ENCODE measurements around the gene CUBN.

CUBN gene

GRCh38 chr10:16938952-16939351 is 190.7 kb downstream of the CUBN start:
- no peak overlapping the region for H3K27ac ChIP-seq (ENCODE audit: low read depth, low read length, severe bottlenecking)
- WGBS, 2 experiments (ENCODE audit: insufficient coverage in 2 of 2) = 83% methylated on average over 1 of the region's 3 CpGs; no CpG with 5 or more reads in 1 of the 2 experiments

GRCh38 chr10:16934461-16934860 is 195.2 kb downstream of the CUBN start:
- Histone ChIP-seq H3K9me3 (ENCODE audit: control insufficient read depth, low read length) (no peaks in the 10 kb centered on the region), H3K4me3 (ENCODE audit: extremely low read depth, insufficient read depth, low read length, poor library complexity, severe bottlenecking) (no peak overlapping the region), H3K36me3 (ENCODE audit: control insufficient read depth, insufficient read depth, low read length) (no peaks in the 10 kb centered on the region), H3K27ac (ENCODE audit: low read depth, low read length, severe bottlenecking) (no peak overlapping the region), H3K4me1 (ENCODE audit: control insufficient read depth, insufficient read depth, low read length, poor library complexity, severe bottlenecking) (peaks cover 4% of the 10 kb centered on the region)
- 96 to 100% methylated on average over 2 of the region's 2 CpGs for WGBS, 2 experiments (ENCODE audit: insufficient coverage in 2 of 2)

More at GRCh38 chr10:16938952-16939351, 190.7 kb downstream of the CUBN start:
- peaks cover 2% of the 10 kb centered on the region for H3K4me1 ChIP-seq (ENCODE audit: control insufficient read depth, insufficient read depth, low read length, poor library complexity, severe bottlenecking)
- H3K36me3 ChIP-seq (ENCODE audit: control insufficient read depth, insufficient read depth, low read length) = no peaks in the 10 kb centered on the region
- H3K9me3 ChIP-seq (ENCODE audit: control insufficient read depth, low read length) = no peaks in the 10 kb centered on the region
- H3K4me3 ChIP-seq (ENCODE audit: extremely low read depth, insufficient read depth, low read length, poor library complexity, severe bottlenecking) = no peak overlapping the region

GRCh38 chr10:16933783-16934182 is 195.8 kb downstream of the CUBN start:
- no peak overlapping the region for H3K4me3 ChIP-seq (ENCODE audit: extremely low read depth, insufficient read depth, low read length, poor library complexity, severe bottlenecking)
- no peaks in the 10 kb centered on the region for H3K9me3 ChIP-seq (ENCODE audit: control insufficient read depth, low read length)
- no peaks in the 10 kb centered on the region for H3K36me3 ChIP-seq (ENCODE audit: control insufficient read depth, insufficient read depth, low read length)
- peaks cover 11% of the 10 kb centered on the region for H3K4me1 ChIP-seq (ENCODE audit: control insufficient read depth, insufficient read depth, low read length, poor library complexity, severe bottlenecking)
- WGBS, 2 experiments (ENCODE audit: insufficient coverage in 2 of 2) = 87 to 88% methylated on average over 3 to 4 of the region's 4 CpGs
- no peak overlapping the region for H3K27ac ChIP-seq (ENCODE audit: low read depth, low read length, severe bottlenecking)

- H3K27ac ChIP-seq (ENCODE audit: low read depth, low read length, severe bottlenecking) = no peak overlapping the region
- no peaks in the 10 kb centered on the region for H3K9me3 ChIP-seq (ENCODE audit: control insufficient read depth, low read length)
- H3K36me3 ChIP-seq (ENCODE audit: control insufficient read depth, insufficient read depth, low read length) = no peaks in the 10 kb centered on the region
- H3K4me3 ChIP-seq (ENCODE audit: extremely low read depth, insufficient read depth, low read length, poor library complexity, severe bottlenecking) = no peak overlapping the region
- peaks cover 11% of the 10 kb centered on the region for H3K4me1 ChIP-seq (ENCODE audit: control insufficient read depth, insufficient read depth, low read length, poor library complexity, severe bottlenecking)
- 76 to 93% methylated on average over 2 to 5 of the region's 5 CpGs for WGBS, 2 experiments (ENCODE audit: insufficient coverage in 2 of 2)
Measured at GRCh38 chr10:16931930-16932329, 197.7 kb downstream of the CUBN start.

- Histone ChIP-seq H3K27ac (ENCODE audit: low read depth, low read length, severe bottlenecking) (no peak overlapping the region), H3K36me3 (ENCODE audit: control insufficient read depth, insufficient read depth, low read length) (no peaks in the 10 kb centered on the region), H3K9me3 (ENCODE audit: control insufficient read depth, low read length) (no peaks in the 10 kb centered on the region), H3K4me1 (ENCODE audit: control insufficient read depth, insufficient read depth, low read length, poor library complexity, severe bottlenecking) (peaks cover 11% of the 10 kb centered on the region), H3K4me3 (ENCODE audit: extremely low read depth, insufficient read depth, low read length, poor library complexity, severe bottlenecking) (no peak overlapping the region)
- WGBS, 2 experiments (ENCODE audit: insufficient coverage in 2 of 2) = 92 to 100% methylated on average over 2 of the region's 2 CpGs
Measured at GRCh38 chr10:16930540-16930939, 199.1 kb downstream of the CUBN start.

GRCh38 chr10:16929069-16929468 is 200.5 kb downstream of the CUBN start:
- H3K27ac ChIP-seq (ENCODE audit: low read depth, low read length, severe bottlenecking) = peak overlapping the region; percentile 23
- WGBS, 2 experiments (ENCODE audit: insufficient coverage in 2 of 2) = 50 to 71% methylated on average over 2 of the region's 4 CpGs
- peaks cover 11% of the 10 kb centered on the region for H3K4me1 ChIP-seq (ENCODE audit: control insufficient read depth, insufficient read depth, low read length, poor library complexity, severe bottlenecking)
- H3K36me3 ChIP-seq (ENCODE audit: control insufficient read depth, insufficient read depth, low read length) = no peaks in the 10 kb centered on the region
- H3K4me3 ChIP-seq (ENCODE audit: extremely low read depth, insufficient read depth, low read length, poor library complexity, severe bottlenecking) = no peak overlapping the region
- no peaks in the 10 kb centered on the region for H3K9me3 ChIP-seq (ENCODE audit: control insufficient read depth, low read length)

- no peak overlapping the region for H3K27ac ChIP-seq (ENCODE audit: low read depth, low read length, severe bottlenecking)
- no peak overlapping the region for H3K4me3 ChIP-seq (ENCODE audit: extremely low read depth, insufficient read depth, low read length, poor library complexity, severe bottlenecking)
- 94 to 100% methylated on average over 1 to 3 of the region's 4 CpGs for WGBS, 2 experiments (ENCODE audit: insufficient coverage in 2 of 2)
- H3K4me1 ChIP-seq (ENCODE audit: control insufficient read depth, insufficient read depth, low read length, poor library complexity, severe bottlenecking) = peaks cover 11% of the 10 kb centered on the region
- H3K9me3 ChIP-seq (ENCODE audit: control insufficient read depth, low read length) = no peaks in the 10 kb centered on the region
- no peaks in the 10 kb centered on the region for H3K36me3 ChIP-seq (ENCODE audit: control insufficient read depth, insufficient read depth, low read length)
Measured at GRCh38 chr10:16927546-16927945, 202.1 kb downstream of the CUBN start.

GRCh38 chr10:16923726-16924125 is 205.9 kb downstream of the CUBN start:
- WGBS, 2 experiments (ENCODE audit: insufficient coverage in 2 of 2) = 83 to 100% methylated on average over 1 to 2 of the region's 3 CpGs
- Histone ChIP-seq H3K4me1 (ENCODE audit: control insufficient read depth, insufficient read depth, low read length, poor library complexity, severe bottlenecking) (no peaks in the 10 kb centered on the region), H3K36me3 (ENCODE audit: control insufficient read depth, insufficient read depth, low read length) (no peaks in the 10 kb centered on the region), H3K9me3 (ENCODE audit: control insufficient read depth, low read length) (no peaks in the 10 kb centered on the region), H3K27ac (ENCODE audit: low read depth, low read length, severe bottlenecking) (no peak overlapping the region), H3K4me3 (ENCODE audit: extremely low read depth, insufficient read depth, low read length, poor library complexity, severe bottlenecking) (no peak overlapping the region)

- 85 to 96% methylated on average over 1 of the region's 2 CpGs for WGBS, 2 experiments (ENCODE audit: insufficient coverage in 2 of 2)
- Histone ChIP-seq H3K9me3 (ENCODE audit: control insufficient read depth, low read length) (no peaks in the 10 kb centered on the region), H3K36me3 (ENCODE audit: control insufficient read depth, insufficient read depth, low read length) (no peaks in the 10 kb centered on the region), H3K4me1 (ENCODE audit: control insufficient read depth, insufficient read depth, low read length, poor library complexity, severe bottlenecking) (no peaks in the 10 kb centered on the region), H3K27ac (ENCODE audit: low read depth, low read length, severe bottlenecking) (no peak overlapping the region), H3K4me3 (ENCODE audit: extremely low read depth, insufficient read depth, low read length, poor library complexity, severe bottlenecking) (no peak overlapping the region)
Measured at GRCh38 chr10:16923309-16923708, 206.3 kb downstream of the CUBN start.

- Histone ChIP-seq H3K27ac (ENCODE audit: low read depth, low read length, severe bottlenecking) (no peak overlapping the region), H3K9me3 (ENCODE audit: control insufficient read depth, low read length) (peaks cover 4% of the 10 kb centered on the region), H3K4me3 (ENCODE audit: extremely low read depth, insufficient read depth, low read length, poor library complexity, severe bottlenecking) (no peak overlapping the region), H3K4me1 (ENCODE audit: control insufficient read depth, insufficient read depth, low read length, poor library complexity, severe bottlenecking) (no peaks in the 10 kb centered on the region), H3K36me3 (ENCODE audit: control insufficient read depth, insufficient read depth, low read length) (no peaks in the 10 kb centered on the region)
- 85 to 88% methylated on average over 3 to 6 of the region's 9 CpGs for WGBS, 2 experiments (ENCODE audit: insufficient coverage in 2 of 2)
Measured at GRCh38 chr10:16919121-16919982, 210.3 kb downstream of the CUBN start.

- no peaks in the 10 kb centered on the region for H3K4me1 ChIP-seq (ENCODE audit: control insufficient read depth, insufficient read depth, low read length, poor library complexity, severe bottlenecking)
- WGBS, 2 experiments (ENCODE audit: insufficient coverage in 2 of 2) = 80 to 87% methylated on average over 1 to 3 of the region's 6 CpGs
- no peak overlapping the region for H3K27ac ChIP-seq (ENCODE audit: low read depth, low read length, severe bottlenecking)
- peaks cover 4% of the 10 kb centered on the region for H3K9me3 ChIP-seq (ENCODE audit: control insufficient read depth, low read length)
- peaks cover 6% of the 10 kb centered on the region for H3K36me3 ChIP-seq (ENCODE audit: control insufficient read depth, insufficient read depth, low read length)
- no peak overlapping the region for H3K4me3 ChIP-seq (ENCODE audit: extremely low read depth, insufficient read depth, low read length, poor library complexity, severe bottlenecking)
Measured at GRCh38 chr10:16916496-16916895, 213.1 kb downstream of the CUBN start.

Measured in mesodermal cell (in vitro differentiated cells).